HG03025 (cell line): Measurements from ENCODE around the gene TBX4.
"Not testable (repeated sequence)": the region's sequence is repeated elsewhere in the genome, so short reads cannot be mapped to it uniquely, and the experiment has no call there.

Source experiments
- ATAC-seq: cut with Tn5 transposase; IDR thresholded peaks from one replicate; pipeline ENCODE4 v1.9.1; 2021; ENCODE audit warnings: mild to moderate bottlenecking, moderate library complexity; ENCODE audit not compliant: unreplicated experiment, low FRiP score

Gene TBX4

GRCh38 chr17:61479493-61480413 is 27.5 kb downstream of the TBX4 start:
- ATAC-seq = no peak

- no peak for ATAC-seq
Observed at GRCh38 chr17:61480414-61480807, 28.2 kb downstream of the TBX4 start.

- ATAC-seq = no peak
Observed at GRCh38 chr17:61481421-61481820, 29.2 kb downstream of the TBX4 start.

- ATAC-seq = no peak
Observed at GRCh38 chr17:61482467-61482866, 30.2 kb downstream of the TBX4 start.

- no peak for ATAC-seq
Observed at GRCh38 chr17:61483778-61484116, 31.5 kb downstream of the TBX4 start.

- ATAC-seq = no peak
Observed at GRCh38 chr17:61484174-61484573, 32.0 kb downstream of the TBX4 start.

GRCh38 chr17:61485067-61485775 is 33.0 kb downstream of the TBX4 start:
- ATAC-seq = no peak

- ATAC-seq = no peak
Observed at GRCh38 chr17:61486135-61487120, 34.2 kb downstream of the TBX4 start.

GRCh38 chr17:61487161-61487988 is 35.2 kb downstream of the TBX4 start:
- ATAC-seq = no peak

GRCh38 chr17:61487989-61488595 is 35.9 kb downstream of the TBX4 start:
- ATAC-seq = no peak

GRCh38 chr17:61488878-61489718 is 36.9 kb downstream of the TBX4 start:
- ATAC-seq = no peak

- no peak for ATAC-seq
Observed at GRCh38 chr17:61489719-61490490, 37.7 kb downstream of the TBX4 start.

GRCh38 chr17:61490540-61490975 is 38.3 kb downstream of the TBX4 start:
- no peak for ATAC-seq

GRCh38 chr17:61491981-61492380 is 39.8 kb downstream of the TBX4 start:
- ATAC-seq = no peak

GRCh38 chr17:61492759-61493526 is 40.7 kb downstream of the TBX4 start:
- ATAC-seq = no peak

GRCh38 chr17:61493830-61494324 is 41.7 kb downstream of the TBX4 start:
- ATAC-seq = not testable (repeated sequence)
